ENCODE results near the gene ISLR2. TPM values are rescaled to one million over a fixed set of nuclear protein-coding genes. Genes with fewer than 3 reads are reported as not detected.
"Not testable (repeated sequence)": the region's sequence is repeated elsewhere in the genome, so short reads cannot be mapped to it uniquely, and the experiment has no call there.

ISLR2 gene
- total RNA-seq, 1 experiment from 2014 or later, result 0.05 TPM

GRCh38 chr15:74099963-74100733 is 30.2 kb upstream of the ISLR2 start:
- H4K20me1 ChIP-seq (ENCODE audit: insufficient read depth); H3K9me2 ChIP-seq (ENCODE audit: insufficient read depth); H3K27me3 ChIP-seq (ENCODE audit: insufficient read depth, low read length); H3K4me1 ChIP-seq (ENCODE audit: control insufficient read depth in 1 of 2, insufficient read depth in 2 of 2, low read length in 2 of 2); H2AFZ ChIP-seq (ENCODE audit: low read depth, low read length, poor library complexity, severe bottlenecking); intact Hi-C loops (cut with micrococcal nuclease); H3K27ac ChIP-seq (ENCODE audit: low read depth, low read length); H3K9me3 ChIP-seq (ENCODE audit: control insufficient read depth in 1 of 2, insufficient read depth in 1 of 2, low read depth in 1 of 2, low read length in 2 of 2); RAD21 ChIA-PET (ENCODE audit: low non-redundant PET in 1 of 2, low total read pairs in 2 of 2, uncharacterized antibody in 2 of 2, unreplicated experiment in 2 of 2); POLR2A ChIA-PET; H3K36me3 ChIP-seq (ENCODE audit: control insufficient read depth in 1 of 2, insufficient read depth in 2 of 2, low read length in 2 of 2); H3K79me2 ChIP-seq (ENCODE audit: insufficient read depth, low read length); CTCF ChIA-PET: not testable (repeated sequence)
- TSS peak; percentile 98 for BruUV-seq (replicated peaks)
- TF ChIP-seq MAX (IDR thresholded peaks at IDR 0.05), result peak; percentile 62
- peak; percentile 83 for TF ChIP-seq ZBTB33 (IDR thresholded peaks at IDR 0.05; ENCODE audit: extremely low read depth, insufficient replicate concordance, low read length)
- peak; percentile 52 for TF ChIP-seq ZFX (IDR thresholded peaks at IDR 0.05)
- peak; percentile 63 for TF ChIP-seq ELF1 (IDR thresholded peaks at IDR 0.05; ENCODE audit: borderline replicate concordance, low read depth)
- peak; percentile 76 for TF ChIP-seq SIN3A (IDR thresholded peaks at IDR 0.05; ENCODE audit: low read depth)
- peak overlapping the region; percentile 43; the same call in 1 of the 2 replicates for H3K9ac ChIP-seq (ENCODE audit: low read length)
- DNase-seq (ENCODE audit: low read depth, low spot score) (peak; percentile 71), ATAC-seq (peak; percentile 98)
- peak overlapping the region; percentile 38 to 44 for H3K4me3 ChIP-seq (replicated peaks in 1 of 2; ENCODE audit: low read depth in 1 of 2, low read length in 2 of 2)
- peak overlapping the region; percentile 64 for H3K4me2 ChIP-seq (ENCODE audit: low read length)

DNA sequence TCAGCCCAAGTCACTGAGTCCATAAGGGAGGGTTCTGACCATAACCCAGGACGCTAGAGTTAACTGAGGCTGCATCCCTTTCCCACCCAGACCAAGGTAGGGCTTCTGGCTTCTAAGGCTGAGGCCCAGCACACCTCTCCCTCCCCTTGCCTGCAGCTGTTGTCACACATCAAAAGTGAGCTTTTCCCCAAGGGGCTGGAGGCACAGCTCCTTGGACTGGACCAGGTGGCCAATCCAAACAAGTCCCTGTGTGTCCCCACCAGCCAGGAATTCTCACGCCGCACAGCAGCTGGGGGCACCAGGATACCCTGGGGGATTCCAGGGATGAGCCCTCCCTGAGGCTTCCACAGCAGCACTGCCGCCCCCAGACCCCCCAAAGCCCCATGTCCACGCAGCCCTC is 22.3 kb upstream of the ISLR2 start:
- no peaks in the 10 kb centered on the region for H3K27me3 ChIP-seq (ENCODE audit: insufficient read depth, low read length)
- H3K9me2 ChIP-seq (ENCODE audit: insufficient read depth), result no peaks in the 10 kb centered on the region
- no TSS peak for BruUV-seq (replicated peaks)
- intact Hi-C loops (cut with micrococcal nuclease), result no loop called here
- H3K9ac ChIP-seq (ENCODE audit: low read length), result no peak overlapping the region
- H4K20me1 ChIP-seq (ENCODE audit: insufficient read depth), result no peaks in the 10 kb centered on the region
- peaks cover 6 to 8% of the 10 kb centered on the region in 2 experiments for H3K4me1 ChIP-seq (ENCODE audit: control insufficient read depth in 1 of 2, insufficient read depth in 2 of 2, low read length in 2 of 2)
- no peak overlapping the region for H3K27ac ChIP-seq (ENCODE audit: low read depth, low read length)
- no peak for ATAC-seq
- H3K79me2 ChIP-seq (ENCODE audit: insufficient read depth, low read length), result no peaks in the 10 kb centered on the region
- no peak for DNase-seq (ENCODE audit: low read depth, low spot score)
- ChIA-PET POLR2A (no interaction called here), RAD21 (ENCODE audit: low non-redundant PET in 1 of 2, low total read pairs in 2 of 2, uncharacterized antibody in 2 of 2, unreplicated experiment in 2 of 2) (no interaction called here), CTCF (no interaction called here)
- no peak overlapping the region for H3K4me3 ChIP-seq (replicated peaks in 1 of 2; ENCODE audit: low read depth in 1 of 2, low read length in 2 of 2)
- no peak overlapping the region for H2AFZ ChIP-seq (ENCODE audit: low read depth, low read length, poor library complexity, severe bottlenecking)
- H3K36me3 ChIP-seq (ENCODE audit: control insufficient read depth in 1 of 2, insufficient read depth in 2 of 2, low read length in 2 of 2), result no peaks in the 10 kb centered on the region
- no peaks in the 10 kb centered on the region for H3K9me3 ChIP-seq (ENCODE audit: control insufficient read depth in 1 of 2, insufficient read depth in 1 of 2, low read depth in 1 of 2, low read length in 2 of 2)
- H3K4me2 ChIP-seq (ENCODE audit: low read length), result no peak overlapping the region
- TF ChIP-seq ZNF274 (IDR thresholded peaks at IDR 0.05; ENCODE audit: low read depth, low read length) (no peak), MAX (IDR thresholded peaks at IDR 0.05) (no peak), TCF7L2 (IDR thresholded peaks at IDR 0.05; ENCODE audit: borderline replicate concordance, extremely low read depth, insufficient read depth, insufficient read length) (no peak), SP1 (IDR thresholded peaks at IDR 0.05; ENCODE audit: low read depth) (no peak), ZFX (IDR thresholded peaks at IDR 0.05) (no peak), SIN3A (IDR thresholded peaks at IDR 0.05; ENCODE audit: low read depth) (no peak), EGR1 (IDR thresholded peaks at IDR 0.05; ENCODE audit: low read depth) (no peak), POLR2A (IDR thresholded peaks at IDR 0.05; ENCODE audit: borderline replicate concordance, extremely low read depth, insufficient read depth, insufficient read length) (no peak), FOSL1 (IDR thresholded peaks at IDR 0.05; ENCODE audit: low read depth) (no peak), ZBTB33 (IDR thresholded peaks at IDR 0.05; ENCODE audit: extremely low read depth, insufficient replicate concordance, low read length) (no peak), YY1 (IDR thresholded peaks at IDR 0.05; ENCODE audit: extremely low read depth, insufficient replicate concordance, low read depth, low read length) (no peak)
